HG03175 (cell line): ENCODE data around the gene AUTS2.

ENCODE experiments used
- ATAC-seq: cut with Tn5 transposase; IDR thresholded peaks from one replicate; pipeline ENCODE4 v1.9.1; 2021; ENCODE audit warnings: mild to moderate bottlenecking, moderate library complexity; ENCODE audit not compliant: unreplicated experiment

AUTS2 gene

GRCh38 chr7:69598081-69598486 is at the start of gene AUTS2:
TSS of gene AUTS2 (plus strand) at chr7:69598475. CDS start at chr7:69599654, 1,179 bp downstream.
- ATAC-seq, result peak; percentile 59

GRCh38 chr7:69550991-69551390 is 47.3 kb upstream of the AUTS2 start:
- no peak for ATAC-seq

GRCh38 chr7:69553190-69553589 is 45.1 kb upstream of the AUTS2 start:
- no peak for ATAC-seq

- no peak for ATAC-seq
Measured at GRCh38 chr7:69561266-69561960, 36.9 kb upstream of the AUTS2 start.

GRCh38 chr7:69564454-69565417 is 33.5 kb upstream of the AUTS2 start:
- peak; percentile 66 for ATAC-seq

GRCh38 chr7:69567800-69568199 is 30.5 kb upstream of the AUTS2 start:
- no peak for ATAC-seq

- ATAC-seq, result no peak
Measured at GRCh38 chr7:69568266-69568665, 30.0 kb upstream of the AUTS2 start.

- no peak for ATAC-seq
Measured at GRCh38 chr7:69575651-69576050, 22.6 kb upstream of the AUTS2 start.

GRCh38 chr7:69577221-69577620 is 21.1 kb upstream of the AUTS2 start:
- no peak for ATAC-seq

GRCh38 chr7:69585169-69585568 is 13.1 kb upstream of the AUTS2 start:
- no peak for ATAC-seq

- no peak for ATAC-seq
Measured at GRCh38 chr7:69586321-69586720, 12.0 kb upstream of the AUTS2 start.

- no peak for ATAC-seq
Measured at GRCh38 chr7:69588773-69589172, 9.5 kb upstream of the AUTS2 start.

- no peak for ATAC-seq
Measured at GRCh38 chr7:69591805-69592204, 6.5 kb upstream of the AUTS2 start.

GRCh38 chr7:69593511-69593910 is 4.8 kb upstream of the AUTS2 start:
- ATAC-seq, result no peak

- ATAC-seq, result no peak
Measured at GRCh38 chr7:69595415-69595814, 2.9 kb upstream of the AUTS2 start.

- no peak for ATAC-seq
Measured at GRCh38 chr7:69596056-69596455, 2.2 kb upstream of the AUTS2 start.

- ATAC-seq, result no peak
Measured at GRCh38 chr7:69596723-69597277, 1.5 kb upstream of the AUTS2 start.

- ATAC-seq, result peak; percentile 15
Measured at GRCh38 chr7:69597278-69598076, 798 bp upstream of the AUTS2 start.

GRCh38 chr7:69598487-69599285 is 411 bp downstream of the AUTS2 start:
- ATAC-seq, result no peak
